SK-N-SH treated with all-trans-retinoic acid at 6 μM for 48 hours (cell line): Measurements from ENCODE around the gene IFT122.

ENCODE experiments used
- ESRRG ChIP-seq: fragments of 250-450 bp; sonication (Bioruptor Pico); IDR thresholded peaks from 2 replicates; pipeline ENCODE4 v1.6.1; 2021; ENCODE audit warnings: mild to moderate bottlenecking
- ZFP3 ChIP-seq: fragments of 250-450 bp; sonication (Bioruptor Pico); IDR thresholded peaks from 2 replicates; pipeline ENCODE4 v1.5.0; 2020; ENCODE audit warnings: mild to moderate bottlenecking, moderate library complexity

DNA sequence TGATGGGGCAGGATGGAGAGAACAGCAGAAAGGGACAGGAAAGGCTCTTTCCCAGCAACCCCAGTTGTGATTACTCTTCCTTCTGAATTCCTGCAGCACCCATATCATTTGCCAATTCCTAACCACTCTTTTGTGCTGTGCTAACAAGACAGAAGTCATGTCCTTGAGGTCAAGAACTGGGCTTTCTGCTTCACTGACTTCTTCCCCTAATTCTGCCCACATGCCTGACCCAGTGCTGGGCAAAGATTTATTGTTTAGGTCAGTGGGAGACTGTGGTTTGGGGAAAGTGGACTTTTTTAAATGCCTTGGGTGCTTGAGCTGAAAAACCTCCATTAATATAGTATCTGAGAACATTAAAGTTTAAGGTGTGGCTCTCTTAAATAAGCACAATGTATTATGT lies 7.4 kb upstream of the IFT122 start:
- TF ChIP-seq ZFP3: no peak
- TF ChIP-seq ESRRG (CRISPR knock-in tag): no peak
